ENCODE results near the gene TTC27. TPM values are rescaled to one million over a fixed set of nuclear protein-coding genes. Genes with fewer than 3 reads are reported as not detected.
A peak's percentile ranks its signal among the peaks of the same experiment; 100 is the strongest.

TTC27 gene
- total RNA-seq, 6 experiments from 2014 or later = 6.8 to 9.5 (median 7.3) TPM

DNA sequence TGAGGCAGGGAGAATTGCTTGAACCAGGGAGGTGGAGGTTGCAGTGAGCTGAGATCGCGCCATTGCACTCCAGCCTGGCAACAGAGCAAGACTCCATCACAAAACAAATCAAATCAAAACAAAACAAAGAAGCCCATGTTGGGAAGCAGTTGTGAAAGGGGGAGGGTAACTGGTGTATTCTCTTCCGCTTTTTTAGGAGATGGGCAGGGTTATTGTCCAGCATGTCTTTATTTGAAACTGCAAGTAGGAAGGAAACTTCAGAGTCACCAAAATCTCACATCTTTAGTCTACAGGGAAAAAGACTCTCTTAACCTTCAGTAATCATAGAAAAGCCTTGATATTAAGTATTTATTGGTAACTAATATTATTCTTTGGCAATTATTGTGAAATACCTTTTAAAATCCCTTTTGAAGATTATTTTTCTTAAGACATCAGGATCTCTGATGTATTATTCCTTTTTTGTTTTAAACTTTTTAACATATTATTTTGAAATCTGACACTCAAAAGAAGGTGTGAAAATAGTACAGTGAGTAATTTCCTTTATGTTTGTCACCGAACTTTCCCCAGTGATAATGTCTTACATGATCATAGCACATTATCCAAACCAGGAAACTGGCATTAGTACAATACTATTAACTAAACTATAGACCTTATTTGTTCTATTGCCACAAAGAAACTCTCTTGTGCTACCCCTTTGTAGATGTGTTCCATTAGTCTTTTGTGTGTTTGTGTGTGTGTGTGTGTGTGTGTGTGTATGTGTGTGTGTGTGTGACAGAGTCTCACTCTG is 234.6 kb downstream of the TTC27 start:
- Histone ChIP-seq H3K27me3 (no peaks in the 10 kb centered on the region), H3K36me3 (no peaks in the 10 kb centered on the region), H3K4me3 (no peak overlapping the region), H3K27ac (no peak overlapping the region), H3K9me3 (no peaks in the 10 kb centered on the region), H3K4me1 (no peaks in the 10 kb centered on the region)
- WGBS (ENCODE audit: insufficient coverage, low coverage, low lambda C conversion rate, missing lambda C conversion rate) = 85% methylated on average over 4 of the region's 4 CpGs
- intact Hi-C loops (cut with DNase I) = no loop called here
- ATAC-seq (peak in 1 of 4 donors; percentile 33), DNase-seq (no peak)
- no peak for TF ChIP-seq POLR2A (IDR thresholded peaks at IDR 0.05)
- TF ChIP-seq, protein P1, sequence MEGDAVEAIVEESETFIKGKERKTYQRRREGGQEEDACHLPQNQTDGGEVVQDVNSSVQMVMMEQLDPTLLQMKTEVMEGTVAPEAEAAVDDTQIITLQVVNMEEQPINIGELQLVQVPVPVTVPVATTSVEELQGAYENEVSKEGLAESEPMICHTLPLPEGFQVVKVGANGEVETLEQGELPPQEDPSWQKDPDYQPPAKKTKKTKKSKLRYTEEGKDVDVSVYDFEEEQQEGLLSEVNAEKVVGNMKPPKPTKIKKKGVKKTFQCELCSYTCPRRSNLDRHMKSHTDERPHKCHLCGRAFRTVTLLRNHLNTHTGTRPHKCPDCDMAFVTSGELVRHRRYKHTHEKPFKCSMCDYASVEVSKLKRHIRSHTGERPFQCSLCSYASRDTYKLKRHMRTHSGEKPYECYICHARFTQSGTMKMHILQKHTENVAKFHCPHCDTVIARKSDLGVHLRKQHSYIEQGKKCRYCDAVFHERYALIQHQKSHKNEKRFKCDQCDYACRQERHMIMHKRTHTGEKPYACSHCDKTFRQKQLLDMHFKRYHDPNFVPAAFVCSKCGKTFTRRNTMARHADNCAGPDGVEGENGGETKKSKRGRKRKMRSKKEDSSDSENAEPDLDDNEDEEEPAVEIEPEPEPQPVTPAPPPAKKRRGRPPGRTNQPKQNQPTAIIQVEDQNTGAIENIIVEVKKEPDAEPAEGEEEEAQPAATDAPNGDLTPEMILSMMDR (IDR thresholded peaks at IDR 0.05) = no peak

DNA sequence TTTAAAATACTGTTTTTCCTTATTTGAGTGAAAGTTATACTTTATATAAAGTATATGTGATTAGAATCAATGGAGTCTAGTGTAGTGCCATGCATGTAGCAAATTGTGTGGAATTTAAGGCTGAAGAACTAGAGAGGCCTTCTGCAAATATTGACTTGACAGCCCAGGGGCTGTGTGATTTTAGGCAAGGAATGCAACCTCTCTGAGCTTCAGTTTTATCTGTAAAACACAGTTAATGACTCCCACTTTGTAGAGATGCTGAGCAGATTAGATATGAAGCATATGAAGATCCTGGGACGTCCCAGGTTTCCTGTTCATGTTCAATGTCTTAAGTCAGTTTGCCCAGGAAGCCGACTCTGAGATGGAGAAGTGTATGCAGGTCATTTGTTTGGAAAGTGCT is 235.5 kb downstream of the TTC27 start:
- TF ChIP-seq, protein P1 (IDR thresholded peaks at IDR 0.05) = no peak
- TF ChIP-seq POLR2A (IDR thresholded peaks at IDR 0.05) = no peak
- Histone ChIP-seq H3K27ac (no peak overlapping the region), H3K4me3 (no peak overlapping the region), H3K4me1 (no peaks in the 10 kb centered on the region), H3K36me3 (no peaks in the 10 kb centered on the region), H3K27me3 (no peaks in the 10 kb centered on the region), H3K9me3 (no peaks in the 10 kb centered on the region)
- ATAC-seq = no peak
- DNase-seq = no peak
- WGBS (ENCODE audit: insufficient coverage, low coverage, low lambda C conversion rate, missing lambda C conversion rate) = 65% methylated on average over 2 of the region's 2 CpGs
- intact Hi-C loops (cut with DNase I) = no loop called here

DNA sequence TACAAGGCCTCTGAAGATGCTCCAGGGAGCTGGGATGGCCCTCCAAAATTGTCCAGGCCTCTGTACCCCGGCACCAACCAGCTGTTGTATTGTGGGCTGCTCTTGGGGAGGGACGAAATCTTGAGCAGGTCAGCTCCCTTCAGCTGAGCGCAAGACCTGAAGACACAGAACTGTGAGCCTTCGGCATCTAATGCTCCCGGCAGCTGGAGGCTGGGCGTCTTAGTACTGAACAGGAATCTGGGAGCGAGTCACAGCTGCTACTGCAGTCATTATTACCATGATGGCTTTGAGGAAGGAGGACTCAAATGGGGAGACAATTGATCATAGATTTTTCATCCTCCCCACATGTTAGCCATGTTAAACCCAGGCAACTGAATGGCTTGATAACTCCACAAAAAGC is 236.0 kb downstream of the TTC27 start:
- Histone ChIP-seq H3K9me3 (no peaks in the 10 kb centered on the region), H3K36me3 (no peaks in the 10 kb centered on the region), H3K27ac (no peak overlapping the region), H3K4me1 (no peaks in the 10 kb centered on the region), H3K27me3 (no peaks in the 10 kb centered on the region), H3K4me3 (no peak overlapping the region)
- no peak for DNase-seq
- no peak for ATAC-seq
- no CpG with 5 or more reads among the region's 7 CpGs for WGBS (ENCODE audit: insufficient coverage, low coverage, low lambda C conversion rate, missing lambda C conversion rate)
- TF ChIP-seq, protein P1 (IDR thresholded peaks at IDR 0.05) = no peak
- no peak for TF ChIP-seq POLR2A (IDR thresholded peaks at IDR 0.05)
- intact Hi-C loops (cut with DNase I) = no loop called here

DNA sequence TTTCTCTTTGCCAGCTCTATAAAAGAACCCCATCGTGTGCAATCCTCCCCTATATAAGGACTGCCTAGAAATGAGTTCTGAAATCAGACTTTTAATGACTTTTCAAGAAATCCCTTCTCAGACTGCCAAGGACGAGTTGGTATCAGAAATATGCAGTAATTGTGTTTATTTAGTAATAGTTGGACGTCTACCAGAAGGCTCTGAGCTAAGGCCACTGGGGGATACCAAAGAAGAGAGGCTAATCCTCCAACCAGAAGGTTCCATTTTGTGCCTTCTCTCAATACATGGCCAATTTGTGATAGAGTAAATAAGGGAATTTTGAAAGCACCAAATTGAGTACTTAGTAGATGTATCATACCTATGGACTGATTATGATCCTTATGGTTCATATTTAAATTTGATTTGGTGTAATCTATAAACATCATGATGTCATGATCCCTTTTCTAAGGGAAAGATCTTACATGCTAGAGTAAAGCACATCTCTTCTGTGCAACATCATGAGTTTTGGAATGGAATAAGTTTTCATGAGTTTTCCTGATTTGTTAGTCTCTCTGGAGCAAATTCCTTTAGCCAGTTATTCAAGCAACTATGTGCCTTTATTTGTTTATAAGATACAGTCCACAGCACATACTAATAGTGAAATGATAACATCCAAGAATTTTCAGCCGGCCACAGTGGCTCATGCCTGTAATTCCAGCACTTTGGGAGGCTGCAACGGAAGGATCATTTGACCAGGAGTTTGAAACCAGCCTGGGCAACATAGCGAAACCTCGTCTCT is 236.7 kb downstream of the TTC27 start:
- Histone ChIP-seq H3K36me3 (no peaks in the 10 kb centered on the region), H3K4me3 (no peak overlapping the region), H3K27me3 (no peaks in the 10 kb centered on the region), H3K9me3 (no peaks in the 10 kb centered on the region), H3K27ac (no peak overlapping the region), H3K4me1 (no peaks in the 10 kb centered on the region)
- intact Hi-C loops (cut with DNase I) = no loop called here
- no peak for TF ChIP-seq POLR2A (IDR thresholded peaks at IDR 0.05)
- TF ChIP-seq, protein P1 (IDR thresholded peaks at IDR 0.05) = no peak
- ATAC-seq (no peak), DNase-seq (no peak)
- WGBS (ENCODE audit: insufficient coverage, low coverage, low lambda C conversion rate, missing lambda C conversion rate) = 47% methylated on average over 7 of the region's 7 CpGs

All from right lobe of liver (tissue), 6 donors.